DOHH2 (cell line): Measurements from ENCODE around the gene HYI.

Source experiments
- H3F3A ChIP-seq: fragments of 200-600 bp; sonication (generic), shearing (Covaris generic); 2 replicates; pipeline ENCODE4 v1.6.0; 2016; ENCODE audit warnings: antibody characterized with exemption, mild to moderate bottlenecking; ENCODE audit not compliant: control insufficient read depth, insufficient read depth
- H3K27ac ChIP-seq: fragments of 200-600 bp; sonication (generic); 2 replicates; pipeline ENCODE4 v1.5.1; 2014; ENCODE audit warnings: low read depth, mild to moderate bottlenecking, low read length, moderate library complexity
- H3K27me3 ChIP-seq: fragments of 200-600 bp; sonication (generic); 2 replicates; pipeline ENCODE4 v1.6.1; 2014; ENCODE audit warnings: mild to moderate bottlenecking, low read length, mixed read lengths; ENCODE audit not compliant: control insufficient read depth
- H3K36me3 ChIP-seq: fragments of 200-600 bp; sonication (generic); 2 replicates; pipeline ENCODE4 v1.6.1; 2014; ENCODE audit warnings: mild to moderate bottlenecking, low read length, moderate library complexity, mixed read lengths; ENCODE audit not compliant: control insufficient read depth
- H3K4me1 ChIP-seq: fragments of 200-600 bp; sonication (generic); 2 replicates; pipeline ENCODE4 v1.6.1; 2014; ENCODE audit warnings: mild to moderate bottlenecking, low read length, mixed read lengths; ENCODE audit not compliant: control insufficient read depth
- H3K4me2 ChIP-seq: fragments of 200-600 bp; sonication (generic); 2 replicates; pipeline ENCODE4 v1.6.0; 2014; ENCODE audit warnings: mild to moderate bottlenecking, low read length, moderate library complexity
- H3K4me3 ChIP-seq: fragments of 200-600 bp; sonication (generic); 2 replicates; pipeline ENCODE4 v1.5.1; 2014; ENCODE audit warnings: mild to moderate bottlenecking, low read length, mixed read lengths
- H3K79me2 ChIP-seq: fragments of 200-600 bp; sonication (generic); 2 replicates; pipeline ENCODE4 v1.6.1; 2014; ENCODE audit warnings: mild to moderate bottlenecking, low read length, mixed read lengths; ENCODE audit not compliant: control insufficient read depth
- H3K9me2 ChIP-seq: fragments of 200-600 bp; sonication (generic); replicated peaks from 2 replicates; pipeline ENCODE4 v1.6.1; 2014; ENCODE audit warnings: mild to moderate bottlenecking, low read length, mixed read lengths; ENCODE audit not compliant: control insufficient read depth
- H3K9me3 ChIP-seq: fragments of 200-600 bp; sonication (generic); 2 replicates; pipeline ENCODE4 v1.6.1; 2014; ENCODE audit warnings: antibody characterized with exemption, low read length, mixed read lengths; ENCODE audit not compliant: control insufficient read depth, insufficient read depth
- H4K20me1 ChIP-seq: fragments of 200-600 bp; sonication (generic); 2 replicates; pipeline ENCODE4 v1.6.0; 2014; ENCODE audit warnings: low read depth, mild to moderate bottlenecking, antibody characterized with exemption, low read length, moderate library complexity; ENCODE audit not compliant: control insufficient read depth, insufficient read depth
- CTCF ChIP-seq: fragments of 200-600 bp; sonication (generic); IDR thresholded peaks from one replicate; pipeline ENCODE4 v1.5.1; 2014; ENCODE audit warnings: antibody characterized with exemption, mild to moderate bottlenecking, low read depth, low read length; ENCODE audit not compliant: poor library complexity, severe bottlenecking
- EZH2phosphoT487 ChIP-seq: fragments of 200-600 bp; sonication (generic); IDR thresholded peaks from 2 replicates; pipeline ENCODE4 v1.6.1; 2017; ENCODE audit warnings: borderline replicate concordance, mild to moderate bottlenecking, antibody characterized with exemption, low read length, moderate library complexity, mixed read lengths

HYI gene

GRCh38 chr1:43430831-43431230, 22.9 kb downstream of the HYI start:
- H3K27ac ChIP-seq, result no peak overlapping the region
- H3K27me3 ChIP-seq, result no peaks in the 10 kb centered on the region
- TF ChIP-seq EZH2phosphoT487 (no peak), CTCF (no peak)
- H3K4me2 ChIP-seq, result no peak overlapping the region
- no peaks in the 10 kb centered on the region for H3K9me3 ChIP-seq
- no peaks in the 10 kb centered on the region for H3K79me2 ChIP-seq
- no peak overlapping the region for H3K4me3 ChIP-seq
- no peaks in the 10 kb centered on the region for H3K9me2 ChIP-seq
- no peaks in the 10 kb centered on the region for H4K20me1 ChIP-seq
- peaks cover 81% of the 10 kb centered on the region for H3K36me3 ChIP-seq
- H3K4me1 ChIP-seq, result no peaks in the 10 kb centered on the region
- no peaks in the 10 kb centered on the region for H3F3A ChIP-seq

- H3K27me3 ChIP-seq, result no peaks in the 10 kb centered on the region
- H3F3A ChIP-seq, result no peaks in the 10 kb centered on the region
- no peaks in the 10 kb centered on the region for H3K79me2 ChIP-seq
- H3K9me3 ChIP-seq, result no peaks in the 10 kb centered on the region
- no peak overlapping the region for H3K4me2 ChIP-seq
- H3K9me2 ChIP-seq, result no peaks in the 10 kb centered on the region
- TF ChIP-seq EZH2phosphoT487, result no peak
- TF ChIP-seq CTCF, result no peak
- no peak overlapping the region for H3K27ac ChIP-seq
- no peaks in the 10 kb centered on the region for H4K20me1 ChIP-seq
- peaks cover 82% of the 10 kb centered on the region for H3K36me3 ChIP-seq
- H3K4me3 ChIP-seq, result no peak overlapping the region
- no peaks in the 10 kb centered on the region for H3K4me1 ChIP-seq
Measured at GRCh38 chr1:43427941-43428340, 25.8 kb downstream of the HYI start.

GRCh38 chr1:43427524-43427923, 26.2 kb downstream of the HYI start:
- H3K27ac ChIP-seq, result no peak overlapping the region
- H3F3A ChIP-seq, result no peaks in the 10 kb centered on the region
- H3K4me1 ChIP-seq, result no peaks in the 10 kb centered on the region
- no peaks in the 10 kb centered on the region for H3K9me2 ChIP-seq
- no peaks in the 10 kb centered on the region for H4K20me1 ChIP-seq
- no peak overlapping the region for H3K4me3 ChIP-seq
- H3K4me2 ChIP-seq, result no peak overlapping the region
- H3K79me2 ChIP-seq, result no peaks in the 10 kb centered on the region
- peaks cover 83% of the 10 kb centered on the region for H3K36me3 ChIP-seq
- no peaks in the 10 kb centered on the region for H3K9me3 ChIP-seq
- TF ChIP-seq CTCF, result no peak
- TF ChIP-seq EZH2phosphoT487, result no peak
- H3K27me3 ChIP-seq, result no peaks in the 10 kb centered on the region

- no peaks in the 10 kb centered on the region for H3K79me2 ChIP-seq
- no peaks in the 10 kb centered on the region for H3F3A ChIP-seq
- H3K4me3 ChIP-seq, result no peak overlapping the region
- H3K4me2 ChIP-seq, result no peak overlapping the region
- no peaks in the 10 kb centered on the region for H4K20me1 ChIP-seq
- H3K9me3 ChIP-seq, result no peaks in the 10 kb centered on the region
- no peaks in the 10 kb centered on the region for H3K4me1 ChIP-seq
- no peaks in the 10 kb centered on the region for H3K9me2 ChIP-seq
- TF ChIP-seq EZH2phosphoT487 (no peak), CTCF (no peak)
- peaks cover 82% of the 10 kb centered on the region for H3K36me3 ChIP-seq
- H3K27me3 ChIP-seq, result no peaks in the 10 kb centered on the region
- H3K27ac ChIP-seq, result no peak overlapping the region
Measured at GRCh38 chr1:43426221-43426620, 27.5 kb downstream of the HYI start.
